Right lung (tissue), 5 donors: ENCODE results near the gene CHIT1. TPM values are rescaled to one million over a fixed set of nuclear protein-coding genes. Genes with fewer than 3 reads are reported as not detected.

Source experiments
- DNase-seq, 2 donors: peaks; one replicate each; pipeline ENCODE4 v3.0.0-alpha.2; 2013
- polyA plus RNA-seq, 5 donors: library from polyadenylated mRNA; unstranded; fragments of 120-200 nt; gene quantifications; one replicate each; pipeline versions ENCODE4 v1.2.1 to v1.2.3, GENCODE V29; 2013; ENCODE audit warnings: inconsistent platforms in 1 of 5, low replicate concordance in 1 of 5; ENCODE audit not compliant: insufficient read length in 5 of 5, insufficient read depth in 1 of 5

Gene CHIT1
- polyA plus RNA-seq, 5 donors = 0.09 to 0.25 (median 0.17) TPM

GRCh38 chr1:203175237-203175826, 54.1 kb downstream of the CHIT1 start, which contains the start of gene MYBPH:
Gene MYBPH (minus strand): TSS chr1:203175826. CDS start chr1:203175755, 71 bp downstream.
- no peak for DNase-seq

- DNase-seq = no peak
Observed at GRCh38 chr1:203174324-203174985, 55.0 kb downstream of the CHIT1 start.

GRCh38 chr1:203173566-203173965, 55.9 kb downstream of the CHIT1 start:
- no peak for DNase-seq

GRCh38 chr1:203173011-203173555, 56.4 kb downstream of the CHIT1 start:
- DNase-seq = no peak

- no peak for DNase-seq
Observed at GRCh38 chr1:203172184-203173010, 57.1 kb downstream of the CHIT1 start.

- no peak for DNase-seq
Observed at GRCh38 chr1:203171341-203172183, 57.9 kb downstream of the CHIT1 start.

GRCh38 chr1:203170625-203171330, 58.7 kb downstream of the CHIT1 start:
- DNase-seq = no peak

GRCh38 chr1:203169770-203170520, 59.5 kb downstream of the CHIT1 start:
- DNase-seq = no peak

GRCh38 chr1:203168991-203169390, 60.5 kb downstream of the CHIT1 start:
- no peak for DNase-seq

GRCh38 chr1:203168256-203168786, 61.2 kb downstream of the CHIT1 start:
- DNase-seq = no peak

GRCh38 chr1:203167913-203168200, 61.6 kb downstream of the CHIT1 start:
- DNase-seq = no peak

- no peak for DNase-seq
Observed at GRCh38 chr1:203167026-203167912, 62.2 kb downstream of the CHIT1 start.

- DNase-seq = no peak
Observed at GRCh38 chr1:203166192-203166940, 63.1 kb downstream of the CHIT1 start.

Other genes with a start within 250 kb of the CHIT1 start
- 10 to 100 TPM; 67.8 to 74.0 (median 71.2) TPM for gene TMEM183A, start 222.3 kb downstream of the CHIT1 start, polyA plus RNA-seq
- 1 to 10 TPM; 2.9 to 5.3 (median 3.1) TPM for gene PPFIA4, start 203.2 kb downstream of the CHIT1 start, polyA plus RNA-seq
- 10 to 100 TPM in 1 of 5 donors, under 1 TPM in 2, not detected in 2; 0.08 to 20.2 (median 0.55) TPM for gene MYOG, start 143.7 kb downstream of the CHIT1 start, polyA plus RNA-seq
- 10 to 100 TPM in 3 of 5 donors, 1 to 10 TPM in 2; 2.4 to 17.2 (median 12.3) TPM for gene ADORA1, start 101.9 kb downstream of the CHIT1 start, polyA plus RNA-seq
- 10 to 100 TPM in 1 of 5 donors, under 1 TPM in 4; 0.08 to 14.4 (median 0.13) TPM for gene MYBPH, start 53.8 kb downstream of the CHIT1 start, polyA plus RNA-seq
- gene CHI3L1, start 43.0 kb downstream of the CHIT1 start, polyA plus RNA-seq = 1 to 10 TPM in 1 of 5 donors, under 1 TPM in 4; 0.43 to 1.6 (median 0.64) TPM
- gene BTG2, start 75.8 kb upstream of the CHIT1 start, polyA plus RNA-seq = 10 to 100 TPM; 46.8 to 90.2 (median 79.9) TPM
- 100 to 1,000 TPM in 1 of 5 donors, 10 to 100 TPM in 4; 72.7 to 101 (median 81.1) TPM for gene FMOD, start 121.4 kb upstream of the CHIT1 start, polyA plus RNA-seq
- gene PRELP, start 246.1 kb upstream of the CHIT1 start, polyA plus RNA-seq = 1 to 10 TPM; 1.2 to 3.7 (median 2.0) TPM